ENCODE data around the gene PLCH1.

Gene PLCH1

DNA sequence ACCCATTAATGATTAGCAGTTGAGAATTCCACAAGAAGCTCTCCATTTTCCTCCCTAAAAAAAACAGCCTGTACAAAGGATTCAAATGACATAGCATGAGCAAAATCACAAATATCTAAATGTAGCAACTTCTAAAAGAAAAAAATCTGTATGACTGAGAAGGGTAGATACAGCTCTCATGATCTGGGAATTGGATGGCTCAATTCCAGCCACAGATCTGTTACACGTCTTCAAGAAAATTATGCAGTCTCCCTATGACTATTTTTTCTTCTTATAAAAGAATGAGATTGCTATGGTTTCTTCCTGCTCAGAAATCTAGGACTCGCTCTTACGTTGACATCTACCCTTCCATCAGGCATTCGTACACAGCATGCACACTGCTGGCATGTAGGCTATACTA is 71.5 kb downstream of the PLCH1 start:
- H3K79me2 ChIP-seq (ENCODE audit: control insufficient read depth, low read length): no peaks in the 10 kb centered on the region
- H4K20me1 ChIP-seq (ENCODE audit: control insufficient read depth, insufficient read depth, low read depth, low read length): no peaks in the 10 kb centered on the region
- H3K36me3 ChIP-seq (ENCODE audit: control insufficient read depth, low read length): no peaks in the 10 kb centered on the region
- H3K9me3 ChIP-seq (ENCODE audit: control insufficient read depth, insufficient read depth, low read length): no peaks in the 10 kb centered on the region
- no peak overlapping the region for H3K4me2 ChIP-seq (ENCODE audit: low read length)
- no peak overlapping the region for H3K27ac ChIP-seq (ENCODE audit: low read depth, low read length)
- TF ChIP-seq, protein P1, sequence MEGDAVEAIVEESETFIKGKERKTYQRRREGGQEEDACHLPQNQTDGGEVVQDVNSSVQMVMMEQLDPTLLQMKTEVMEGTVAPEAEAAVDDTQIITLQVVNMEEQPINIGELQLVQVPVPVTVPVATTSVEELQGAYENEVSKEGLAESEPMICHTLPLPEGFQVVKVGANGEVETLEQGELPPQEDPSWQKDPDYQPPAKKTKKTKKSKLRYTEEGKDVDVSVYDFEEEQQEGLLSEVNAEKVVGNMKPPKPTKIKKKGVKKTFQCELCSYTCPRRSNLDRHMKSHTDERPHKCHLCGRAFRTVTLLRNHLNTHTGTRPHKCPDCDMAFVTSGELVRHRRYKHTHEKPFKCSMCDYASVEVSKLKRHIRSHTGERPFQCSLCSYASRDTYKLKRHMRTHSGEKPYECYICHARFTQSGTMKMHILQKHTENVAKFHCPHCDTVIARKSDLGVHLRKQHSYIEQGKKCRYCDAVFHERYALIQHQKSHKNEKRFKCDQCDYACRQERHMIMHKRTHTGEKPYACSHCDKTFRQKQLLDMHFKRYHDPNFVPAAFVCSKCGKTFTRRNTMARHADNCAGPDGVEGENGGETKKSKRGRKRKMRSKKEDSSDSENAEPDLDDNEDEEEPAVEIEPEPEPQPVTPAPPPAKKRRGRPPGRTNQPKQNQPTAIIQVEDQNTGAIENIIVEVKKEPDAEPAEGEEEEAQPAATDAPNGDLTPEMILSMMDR (IDR thresholded peaks at IDR 0.05; ENCODE audit: low read depth, low read length, poor library complexity, severe bottlenecking): no peak
- no peak for TF ChIP-seq EZH2phosphoT487 (IDR thresholded peaks at IDR 0.05; ENCODE audit: borderline replicate concordance, low read length)
- no peaks in the 10 kb centered on the region for H3F3A ChIP-seq (ENCODE audit: control insufficient read depth, insufficient read depth)
- H3K4me1 ChIP-seq (ENCODE audit: control insufficient read depth, low read length): no peaks in the 10 kb centered on the region
- H3K4me3 ChIP-seq (ENCODE audit: low read length): no peak overlapping the region
- peaks cover 13% of the 10 kb centered on the region for H3K27me3 ChIP-seq (ENCODE audit: control insufficient read depth, low read length)
- no peaks in the 10 kb centered on the region for H3K9me2 ChIP-seq (replicated peaks; ENCODE audit: control insufficient read depth, low read length)

DNA sequence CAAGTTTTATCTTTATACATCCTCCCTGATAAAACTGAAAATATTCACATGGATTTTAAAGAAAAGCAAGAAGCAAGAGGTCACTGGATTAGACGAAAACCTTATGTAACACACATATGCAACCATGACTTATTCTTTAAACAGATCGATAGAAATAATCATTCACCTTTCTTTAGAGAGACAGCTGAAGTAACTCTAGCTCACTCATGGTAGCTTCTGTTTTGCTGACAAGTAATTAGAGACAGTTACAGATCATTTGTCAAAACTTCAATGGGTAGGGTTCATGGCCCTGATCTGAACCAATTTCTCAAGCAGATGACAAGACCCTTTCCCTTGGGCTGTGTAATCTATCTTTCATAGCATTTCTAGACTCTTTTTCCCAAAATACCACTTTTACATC is 74.5 kb downstream of the PLCH1 start:
- Histone ChIP-seq H3K79me2 (ENCODE audit: control insufficient read depth, low read length) (no peaks in the 10 kb centered on the region), H3K27me3 (ENCODE audit: control insufficient read depth, low read length) (peaks cover 6% of the 10 kb centered on the region), H3K4me1 (ENCODE audit: control insufficient read depth, low read length) (no peaks in the 10 kb centered on the region), H3K9me3 (ENCODE audit: control insufficient read depth, insufficient read depth, low read length) (no peaks in the 10 kb centered on the region), H3K36me3 (ENCODE audit: control insufficient read depth, low read length) (no peaks in the 10 kb centered on the region), H3K27ac (ENCODE audit: low read depth, low read length) (no peak overlapping the region), H3F3A (ENCODE audit: control insufficient read depth, insufficient read depth) (no peaks in the 10 kb centered on the region), H3K9me2 (replicated peaks; ENCODE audit: control insufficient read depth, low read length) (no peaks in the 10 kb centered on the region), H3K4me3 (ENCODE audit: low read length) (no peak overlapping the region), H3K4me2 (ENCODE audit: low read length) (no peak overlapping the region), H4K20me1 (ENCODE audit: control insufficient read depth, insufficient read depth, low read depth, low read length) (no peaks in the 10 kb centered on the region)
- TF ChIP-seq, protein P1 (IDR thresholded peaks at IDR 0.05; ENCODE audit: low read depth, low read length, poor library complexity, severe bottlenecking): no peak
- no peak for TF ChIP-seq EZH2phosphoT487 (IDR thresholded peaks at IDR 0.05; ENCODE audit: borderline replicate concordance, low read length)

DNA sequence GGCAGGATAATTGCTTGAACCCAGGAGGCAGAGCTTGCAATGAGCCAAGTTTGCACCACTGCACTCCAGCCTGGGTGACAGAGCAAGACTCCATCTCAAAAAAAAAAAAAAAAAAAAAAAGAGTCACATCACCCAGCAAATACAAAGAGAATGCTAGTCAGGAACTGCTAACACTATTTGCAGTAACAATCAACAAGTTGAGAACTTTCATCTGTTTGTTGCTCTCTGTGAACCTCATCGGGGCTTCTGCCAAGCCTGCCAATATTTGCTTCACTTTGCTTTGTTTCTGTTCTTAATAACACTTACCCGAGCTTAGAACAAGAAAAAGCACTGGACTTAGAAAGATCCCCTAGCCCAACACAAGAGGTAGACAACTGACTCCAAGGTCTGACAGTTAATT is 76.9 kb downstream of the PLCH1 start:
- H3K27me3 ChIP-seq (ENCODE audit: control insufficient read depth, low read length): no peaks in the 10 kb centered on the region
- H3F3A ChIP-seq (ENCODE audit: control insufficient read depth, insufficient read depth): no peaks in the 10 kb centered on the region
- no peaks in the 10 kb centered on the region for H3K9me2 ChIP-seq (replicated peaks; ENCODE audit: control insufficient read depth, low read length)

More for the DNA sequence above, 76.9 kb downstream of the PLCH1 start:
- no peaks in the 10 kb centered on the region for H3K36me3 ChIP-seq (ENCODE audit: control insufficient read depth, low read length)
- no peaks in the 10 kb centered on the region for H4K20me1 ChIP-seq (ENCODE audit: control insufficient read depth, insufficient read depth, low read depth, low read length)
- no peak for TF ChIP-seq EZH2phosphoT487 (IDR thresholded peaks at IDR 0.05; ENCODE audit: borderline replicate concordance, low read length)
- TF ChIP-seq, protein P1 (IDR thresholded peaks at IDR 0.05; ENCODE audit: low read depth, low read length, poor library complexity, severe bottlenecking): no peak
- no peaks in the 10 kb centered on the region for H3K4me1 ChIP-seq (ENCODE audit: control insufficient read depth, low read length)
- no peak overlapping the region for H3K27ac ChIP-seq (ENCODE audit: low read depth, low read length)
- H3K79me2 ChIP-seq (ENCODE audit: control insufficient read depth, low read length): no peaks in the 10 kb centered on the region
- H3K4me3 ChIP-seq (ENCODE audit: low read length): no peak overlapping the region
- no peaks in the 10 kb centered on the region for H3K9me3 ChIP-seq (ENCODE audit: control insufficient read depth, insufficient read depth, low read length)
- no peak overlapping the region for H3K4me2 ChIP-seq (ENCODE audit: low read length)
